Lower leg skin (tissue), 4 donors: Measurements from ENCODE around the gene UBAC2. TPM values are rescaled to one million over a fixed set of nuclear protein-coding genes. Genes with fewer than 3 reads are reported as not detected.

Source experiments
- DNase-seq, 2 donors: peaks; one replicate each; pipeline ENCODE4 v3.0.0-alpha.2; 2019; ENCODE audit warnings: low spot score in 2 of 2
- H3K4me3 ChIP-seq: fragments of 200-600 bp; sonication (generic); 2 replicates; pipeline ENCODE4 v1.5.1; 2017; ENCODE audit warnings: mild to moderate bottlenecking, low read depth; ENCODE audit not compliant: poor library complexity, severe bottlenecking
- CTCF ChIP-seq, 3 donors: fragments of 450-650 bp; IDR thresholded peaks; one replicate each; pipeline ENCODE4 v1.5.1; 2016; ENCODE audit warnings: antibody characterized with exemption in 3 of 3, mild to moderate bottlenecking in 3 of 3, moderate library complexity in 2 of 3
- POLR2A ChIP-seq, 2 donors: fragments of 450-650 bp; IDR thresholded peaks; one replicate each; pipeline ENCODE4 v1.6.1; 2016 to 2017; ENCODE audit warnings: antibody characterized with exemption in 2 of 2, mild to moderate bottlenecking in 1 of 2, moderate library complexity in 1 of 2
- WGBS, 2 donors: methylation state at CpG; one replicate each; pipeline ENCODE4 v1.1.5; 2018; 5-methylcytosine and 5-hydroxymethylcytosine counted together
- intact Hi-C: fragments of 100-400 bp; cut with DNase I; formaldehyde crosslinking; loops from one replicate; pipeline ENCODE4 v1.15.0; 2023; ENCODE audit warnings: low total_unique reads
- total RNA-seq, 4 donors: library from RNA; depleted of rRNA; stranded (reverse); fragments of >200 nt; gene quantifications; one replicate each; pipeline ENCODE4 v1.1.0, GENCODE V29; 2016

The UBAC2 gene
- total RNA-seq, 4 donors from 2014 or later, result 94.8 to 125 (median 106) TPM

GRCh38 chr13:99295488-99296252 is 95.0 kb downstream of the UBAC2 start:
- intact Hi-C loops, result no loop called here
- no peak for TF ChIP-seq CTCF (IDR thresholded peaks at IDR 0.05)
- no peak for TF ChIP-seq POLR2A (IDR thresholded peaks at IDR 0.05)
- no peak for DNase-seq
- no peak overlapping the region for H3K4me3 ChIP-seq
- 92 to 94% methylated on average over 12 of the region's 12 CpGs for WGBS, 2 donors

- intact Hi-C loops, result no loop called here
- WGBS, 2 donors, result 75 to 77% methylated on average over 4 of the region's 4 CpGs
- no peak for TF ChIP-seq POLR2A (IDR thresholded peaks at IDR 0.05)
- no peak for TF ChIP-seq CTCF (IDR thresholded peaks at IDR 0.05)
- no peak for DNase-seq
- H3K4me3 ChIP-seq, result no peak overlapping the region
Observed at GRCh38 chr13:99296398-99296797, 95.7 kb downstream of the UBAC2 start.

- H3K4me3 ChIP-seq, result no peak overlapping the region
- intact Hi-C loops, result no loop called here
- TF ChIP-seq CTCF (IDR thresholded peaks at IDR 0.05), result no peak
- no peak for TF ChIP-seq POLR2A (IDR thresholded peaks at IDR 0.05)
- no peak for DNase-seq
Observed at GRCh38 chr13:99297331-99297730, 96.7 kb downstream of the UBAC2 start.

- TF ChIP-seq CTCF (IDR thresholded peaks at IDR 0.05) (no peak), POLR2A (IDR thresholded peaks at IDR 0.05) (no peak)
- no peak overlapping the region for H3K4me3 ChIP-seq
- WGBS, 2 donors, result 87 to 94% methylated on average over 2 of the region's 2 CpGs
- no peak for DNase-seq
- intact Hi-C loops, result no loop called here
Observed at GRCh38 chr13:99298056-99298455, 97.4 kb downstream of the UBAC2 start.

- 87 to 89% methylated on average over 4 of the region's 4 CpGs for WGBS, 2 donors
Observed at GRCh38 chr13:99299256-99299919, 98.7 kb downstream of the UBAC2 start.

More at GRCh38 chr13:99299256-99299919, 98.7 kb downstream of the UBAC2 start:
- H3K4me3 ChIP-seq, result no peak overlapping the region
- TF ChIP-seq CTCF (IDR thresholded peaks at IDR 0.05) (no peak), POLR2A (IDR thresholded peaks at IDR 0.05) (no peak)
- intact Hi-C loops, result no loop called here
- no peak for DNase-seq
